WTC11 (cell line): Measurements from ENCODE around the gene BCL2L11.

Experiments
- FOXJ3 ChIP-seq: sonication (generic); formaldehyde crosslinking; IDR thresholded peaks from 2 replicates; pipeline ENCODE4 v1.9.0; 2021; ENCODE audit warnings: missing genetic modification reagents, mild to moderate bottlenecking, borderline replicate concordance
- FOXK1 ChIP-seq: sonication (generic); formaldehyde crosslinking; IDR thresholded peaks from 2 replicates; pipeline ENCODE4 v1.8.0; 2022; ENCODE audit warnings: mild to moderate bottlenecking, moderate library complexity, missing genetic modification reagents
- JUN ChIP-seq: sonication (generic); formaldehyde crosslinking; IDR thresholded peaks from 2 replicates; pipeline ENCODE4 v1.8.0; 2023; ENCODE audit warnings: mild to moderate bottlenecking, missing genetic modification reagents
- SP1 ChIP-seq: sonication (generic); formaldehyde crosslinking; conservative IDR thresholded peaks from 2 replicates; pipeline ENCODE4 v1.8.1; 2022; ENCODE audit warnings: missing genetic modification reagents
- TEAD4 ChIP-seq: sonication (generic); formaldehyde crosslinking; IDR thresholded peaks from 2 replicates; pipeline ENCODE4 v1.8.0; 2022; ENCODE audit warnings: mild to moderate bottlenecking, missing genetic modification reagents
- ZBTB21 ChIP-seq: sonication (generic); formaldehyde crosslinking; IDR thresholded peaks from 2 replicates; pipeline ENCODE4 v1.8.1; 2023; ENCODE audit warnings: mild to moderate bottlenecking, missing genetic modification reagents, borderline replicate concordance
- ZNF423 ChIP-seq: fragments of 250-450 bp; sonication (Bioruptor Pico); IDR thresholded peaks from 2 replicates; pipeline ENCODE4 v2.1.2; 2022; ENCODE audit warnings: mild to moderate bottlenecking, moderate library complexity
- TF ChIP-seq, protein P1 (sequence below): fragments of 200-600 bp; IDR thresholded peaks from 2 replicates; pipeline ENCODE4 v1.8.0; 2022; ENCODE audit warnings: antibody characterized with exemption

DNA sequence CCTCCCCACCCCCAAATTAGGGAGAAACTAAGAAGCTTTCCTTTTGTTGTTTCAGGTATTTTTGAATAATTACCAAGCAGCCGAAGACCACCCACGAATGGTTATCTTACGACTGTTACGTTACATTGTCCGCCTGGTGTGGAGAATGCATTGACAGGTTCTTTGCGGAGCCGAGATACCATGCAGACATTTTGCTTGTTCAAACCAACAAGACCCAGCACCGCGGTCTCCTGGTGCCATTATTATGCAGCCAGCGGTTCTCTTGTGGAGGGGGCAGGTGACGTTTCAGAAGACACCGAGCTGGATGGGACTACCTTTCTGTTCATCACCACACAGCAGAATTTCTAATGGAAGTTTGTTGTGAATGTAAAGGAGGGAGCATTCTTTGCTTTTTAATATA is 43.4 kb downstream of the BCL2L11 start:
- TF ChIP-seq, protein P1, sequence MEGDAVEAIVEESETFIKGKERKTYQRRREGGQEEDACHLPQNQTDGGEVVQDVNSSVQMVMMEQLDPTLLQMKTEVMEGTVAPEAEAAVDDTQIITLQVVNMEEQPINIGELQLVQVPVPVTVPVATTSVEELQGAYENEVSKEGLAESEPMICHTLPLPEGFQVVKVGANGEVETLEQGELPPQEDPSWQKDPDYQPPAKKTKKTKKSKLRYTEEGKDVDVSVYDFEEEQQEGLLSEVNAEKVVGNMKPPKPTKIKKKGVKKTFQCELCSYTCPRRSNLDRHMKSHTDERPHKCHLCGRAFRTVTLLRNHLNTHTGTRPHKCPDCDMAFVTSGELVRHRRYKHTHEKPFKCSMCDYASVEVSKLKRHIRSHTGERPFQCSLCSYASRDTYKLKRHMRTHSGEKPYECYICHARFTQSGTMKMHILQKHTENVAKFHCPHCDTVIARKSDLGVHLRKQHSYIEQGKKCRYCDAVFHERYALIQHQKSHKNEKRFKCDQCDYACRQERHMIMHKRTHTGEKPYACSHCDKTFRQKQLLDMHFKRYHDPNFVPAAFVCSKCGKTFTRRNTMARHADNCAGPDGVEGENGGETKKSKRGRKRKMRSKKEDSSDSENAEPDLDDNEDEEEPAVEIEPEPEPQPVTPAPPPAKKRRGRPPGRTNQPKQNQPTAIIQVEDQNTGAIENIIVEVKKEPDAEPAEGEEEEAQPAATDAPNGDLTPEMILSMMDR, result no peak
- no peak for TF ChIP-seq ZNF423 (CRISPR knock-in tag)
- no peak for TF ChIP-seq FOXJ3 (CRISPR knock-in tag)
- no peak for TF ChIP-seq SP1 (CRISPR knock-in tag)
- no peak for TF ChIP-seq JUN (CRISPR knock-in tag)
- TF ChIP-seq ZBTB21 (CRISPR knock-in tag), result no peak
- no peak for TF ChIP-seq FOXK1
- no peak for TF ChIP-seq TEAD4 (CRISPR knock-in tag)
